Osteocyte (in vitro differentiated cells): ENCODE results near the gene EXT2. TPM values are rescaled to one million over a fixed set of nuclear protein-coding genes. Genes with fewer than 3 reads are reported as not detected.
A peak's percentile ranks its signal among the peaks of the same experiment; 100 is the strongest.

Experiments used
- DNase-seq: peaks from one replicate; pipeline ENCODE4 v3.0.0; 2021; ENCODE audit warnings: mixed read lengths; ENCODE audit not compliant: unreplicated experiment; ENCODE audit errors: extremely low spot score
- H3K27ac Mint-ChIP-seq: one replicate; pipeline ENCODE4 v1.8.0; 2021; ENCODE audit warnings: mild to moderate bottlenecking, mixed read lengths; ENCODE audit not compliant: unreplicated experiment
- H3K27me3 Mint-ChIP-seq: one replicate; pipeline ENCODE4 v1.8.0; 2021; ENCODE audit warnings: mixed read lengths; ENCODE audit not compliant: unreplicated experiment
- H3K36me3 Mint-ChIP-seq: one replicate; pipeline ENCODE4 v1.8.0; 2021; ENCODE audit warnings: mixed read lengths; ENCODE audit not compliant: unreplicated experiment
- H3K4me1 Mint-ChIP-seq: one replicate; pipeline ENCODE4 v1.8.0; 2021; ENCODE audit warnings: mixed read lengths; ENCODE audit not compliant: unreplicated experiment
- H3K4me3 Mint-ChIP-seq: one replicate; pipeline ENCODE4 v1.8.0; 2021; ENCODE audit warnings: mild to moderate bottlenecking, moderate library complexity, mixed read lengths; ENCODE audit not compliant: unreplicated experiment
- H3K9me3 Mint-ChIP-seq: one replicate; pipeline ENCODE4 v1.8.0; 2021; ENCODE audit warnings: mixed read lengths; ENCODE audit not compliant: unreplicated experiment
- total RNA-seq: library from RNA; stranded (reverse); gene quantifications from 2 replicates; pipeline ENCODE4 v1.2.1, GENCODE V29; 2021
- TF ChIP-seq, protein P1 (sequence below): fragments of 200-600 bp; sonication (generic); IDR thresholded peaks from 2 replicates; pipeline ENCODE4 v1.5.0; 2021; ENCODE audit warnings: antibody characterized with exemption, mild to moderate bottlenecking, moderate library complexity

The EXT2 gene
- total RNA-seq, 1 donor from 2014 or later: 102 TPM

DNA sequence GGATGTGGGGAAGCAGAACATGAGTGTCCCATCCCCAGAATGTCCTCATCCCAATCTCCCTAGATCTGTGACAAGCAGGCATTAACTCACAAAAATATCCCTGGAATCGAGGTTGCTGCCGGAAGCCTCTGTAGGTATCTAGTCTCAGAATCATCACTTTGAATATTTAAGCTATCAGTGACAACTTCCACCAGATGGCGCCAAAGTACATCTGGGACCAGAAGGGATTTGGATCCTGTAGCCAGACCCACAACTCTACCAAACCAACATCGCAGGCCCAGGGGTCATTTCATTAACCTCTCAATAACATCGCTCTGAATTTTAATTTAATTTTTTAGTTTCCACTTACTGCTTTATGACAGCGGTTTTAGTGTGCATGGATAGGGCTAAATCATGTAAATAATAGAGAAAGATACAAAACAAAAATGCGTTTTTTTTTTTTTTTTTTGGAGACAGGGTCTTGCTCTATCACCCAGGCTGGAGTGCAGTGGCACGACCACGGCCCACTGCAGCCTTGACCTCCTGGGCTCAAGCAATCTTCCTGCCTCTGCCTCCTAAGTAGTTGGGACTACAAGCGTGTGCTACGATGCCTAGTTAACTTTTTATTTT lies 1.1 kb upstream of the EXT2 start:
- Mint-ChIP-seq H3K9me3 (no peaks in the 10 kb centered on the region), H3K4me3 (peak overlapping the region; percentile 49), H3K36me3 (no peaks in the 10 kb centered on the region), H3K27ac (no peak overlapping the region), H3K27me3 (peaks cover 47% of the 10 kb centered on the region), H3K4me1 (peaks cover 16% of the 10 kb centered on the region)
- TF ChIP-seq, protein P1, sequence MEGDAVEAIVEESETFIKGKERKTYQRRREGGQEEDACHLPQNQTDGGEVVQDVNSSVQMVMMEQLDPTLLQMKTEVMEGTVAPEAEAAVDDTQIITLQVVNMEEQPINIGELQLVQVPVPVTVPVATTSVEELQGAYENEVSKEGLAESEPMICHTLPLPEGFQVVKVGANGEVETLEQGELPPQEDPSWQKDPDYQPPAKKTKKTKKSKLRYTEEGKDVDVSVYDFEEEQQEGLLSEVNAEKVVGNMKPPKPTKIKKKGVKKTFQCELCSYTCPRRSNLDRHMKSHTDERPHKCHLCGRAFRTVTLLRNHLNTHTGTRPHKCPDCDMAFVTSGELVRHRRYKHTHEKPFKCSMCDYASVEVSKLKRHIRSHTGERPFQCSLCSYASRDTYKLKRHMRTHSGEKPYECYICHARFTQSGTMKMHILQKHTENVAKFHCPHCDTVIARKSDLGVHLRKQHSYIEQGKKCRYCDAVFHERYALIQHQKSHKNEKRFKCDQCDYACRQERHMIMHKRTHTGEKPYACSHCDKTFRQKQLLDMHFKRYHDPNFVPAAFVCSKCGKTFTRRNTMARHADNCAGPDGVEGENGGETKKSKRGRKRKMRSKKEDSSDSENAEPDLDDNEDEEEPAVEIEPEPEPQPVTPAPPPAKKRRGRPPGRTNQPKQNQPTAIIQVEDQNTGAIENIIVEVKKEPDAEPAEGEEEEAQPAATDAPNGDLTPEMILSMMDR: peak; percentile 78
- peak; percentile 90 for DNase-seq

DNA sequence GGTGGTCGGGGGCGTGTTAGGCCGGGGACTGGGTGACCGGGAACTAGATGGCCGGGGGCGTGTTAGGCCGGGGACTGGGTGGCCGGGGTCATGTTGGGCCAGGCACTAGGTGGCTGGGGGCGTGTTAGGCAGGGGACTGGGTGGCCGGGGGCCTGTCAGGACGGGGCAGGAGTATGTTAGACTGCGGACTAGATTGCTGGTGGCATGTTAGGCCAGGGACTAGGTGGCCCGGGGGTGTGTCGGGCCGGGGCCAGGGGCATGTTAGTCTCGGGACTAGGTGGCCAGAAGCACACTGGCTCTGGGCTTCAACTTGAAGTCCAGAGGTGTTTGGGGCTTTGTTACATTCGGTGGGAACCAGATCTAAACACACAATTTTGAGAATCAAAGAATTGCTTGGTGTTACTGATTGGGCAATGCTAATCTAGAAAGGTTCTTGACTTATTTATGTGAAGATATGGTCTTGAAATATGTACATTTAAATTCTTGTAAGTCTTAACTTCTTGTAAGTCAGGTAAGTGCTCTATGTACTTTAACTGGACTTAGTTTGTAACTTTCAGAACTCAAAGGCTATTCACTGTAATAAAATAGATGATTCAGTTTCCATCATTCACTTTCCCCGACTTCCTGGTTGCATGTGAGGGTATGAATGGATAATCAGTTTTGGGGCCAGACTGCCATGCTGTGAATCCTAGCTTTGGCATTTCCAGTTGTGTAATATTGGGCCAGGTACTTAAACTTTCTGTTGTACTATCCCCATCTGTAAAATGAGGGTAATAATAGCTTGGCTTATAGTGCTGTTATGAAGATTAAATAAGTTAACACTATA lies 1.1 kb downstream of the EXT2 start:
- TF ChIP-seq, protein P1: no peak
- peak overlapping the region; percentile 83 for H3K4me3 Mint-ChIP-seq
- peaks cover 26% of the 10 kb centered on the region for H3K27me3 Mint-ChIP-seq
- H3K36me3 Mint-ChIP-seq: peaks cover 3% of the 10 kb centered on the region
- no peaks in the 10 kb centered on the region for H3K9me3 Mint-ChIP-seq
- no peak for DNase-seq
- H3K4me1 Mint-ChIP-seq: peaks cover 16% of the 10 kb centered on the region
- peak overlapping the region; percentile 18 for H3K27ac Mint-ChIP-seq

DNA sequence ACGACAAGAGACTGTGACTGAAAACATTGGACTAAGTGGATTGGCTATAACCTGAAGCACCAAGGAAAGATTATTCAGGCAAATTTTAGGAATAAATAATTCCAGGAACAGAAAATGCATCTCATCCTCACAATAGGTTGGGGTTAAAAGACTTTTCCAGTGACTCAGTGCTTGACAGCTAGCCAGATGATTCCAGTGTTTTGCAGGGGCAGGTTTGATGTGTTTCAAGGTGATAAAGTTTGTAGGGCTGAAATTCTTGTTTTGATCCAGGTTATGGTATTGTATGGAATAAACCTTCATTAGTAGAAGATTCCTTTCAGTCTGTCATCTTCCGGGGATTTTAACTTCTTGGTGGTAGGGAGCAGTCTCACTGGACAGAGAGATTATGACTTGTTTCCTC lies 2.3 kb downstream of the EXT2 start:
- H3K4me1 Mint-ChIP-seq: peaks cover 16% of the 10 kb centered on the region
- H3K9me3 Mint-ChIP-seq: no peaks in the 10 kb centered on the region
- peaks cover 3% of the 10 kb centered on the region for H3K36me3 Mint-ChIP-seq
- peaks cover 15% of the 10 kb centered on the region for H3K27me3 Mint-ChIP-seq
- H3K4me3 Mint-ChIP-seq: no peak overlapping the region
- H3K27ac Mint-ChIP-seq: no peak overlapping the region
- TF ChIP-seq, protein P1: no peak
- DNase-seq: no peak

DNA sequence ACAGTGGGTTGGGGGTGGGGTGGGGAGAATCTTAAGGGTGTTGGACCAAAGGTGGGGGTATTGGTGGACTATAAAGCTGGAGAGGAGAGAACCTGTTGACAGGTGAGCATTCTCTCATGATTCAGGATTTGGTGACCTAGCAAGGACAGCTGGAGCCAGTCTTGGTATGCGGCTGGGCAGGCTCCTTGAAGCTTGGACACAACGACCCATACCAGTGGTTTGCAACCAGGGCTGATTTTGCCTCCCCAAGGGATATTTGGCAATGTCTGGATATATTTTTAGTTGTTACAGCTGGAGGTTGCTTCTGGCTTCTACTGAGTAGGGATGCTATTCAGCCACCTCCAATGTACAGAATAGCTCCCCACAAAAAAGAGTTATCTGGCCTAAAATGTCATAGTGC lies 5.6 kb downstream of the EXT2 start:
- H3K4me1 Mint-ChIP-seq: peaks cover 7% of the 10 kb centered on the region

More for the DNA sequence above, 5.6 kb downstream of the EXT2 start:
- DNase-seq: no peak
- Mint-ChIP-seq H3K9me3 (no peaks in the 10 kb centered on the region), H3K4me3 (no peak overlapping the region), H3K27ac (no peak overlapping the region), H3K36me3 (peaks cover 5% of the 10 kb centered on the region), H3K27me3 (no peaks in the 10 kb centered on the region)
- TF ChIP-seq, protein P1: no peak
